HuH-7 (cell line): ENCODE measurements around the gene PLPPR3.
"Not testable (repeated sequence)": the region's sequence is repeated elsewhere in the genome, so short reads cannot be mapped to it uniquely, and the experiment has no call there.

Experiments
- DNase-seq: peaks from one replicate; pipeline ENCODE4 v3.0.0; 2011; ENCODE audit warnings: low spot score

PLPPR3 gene

DNA sequence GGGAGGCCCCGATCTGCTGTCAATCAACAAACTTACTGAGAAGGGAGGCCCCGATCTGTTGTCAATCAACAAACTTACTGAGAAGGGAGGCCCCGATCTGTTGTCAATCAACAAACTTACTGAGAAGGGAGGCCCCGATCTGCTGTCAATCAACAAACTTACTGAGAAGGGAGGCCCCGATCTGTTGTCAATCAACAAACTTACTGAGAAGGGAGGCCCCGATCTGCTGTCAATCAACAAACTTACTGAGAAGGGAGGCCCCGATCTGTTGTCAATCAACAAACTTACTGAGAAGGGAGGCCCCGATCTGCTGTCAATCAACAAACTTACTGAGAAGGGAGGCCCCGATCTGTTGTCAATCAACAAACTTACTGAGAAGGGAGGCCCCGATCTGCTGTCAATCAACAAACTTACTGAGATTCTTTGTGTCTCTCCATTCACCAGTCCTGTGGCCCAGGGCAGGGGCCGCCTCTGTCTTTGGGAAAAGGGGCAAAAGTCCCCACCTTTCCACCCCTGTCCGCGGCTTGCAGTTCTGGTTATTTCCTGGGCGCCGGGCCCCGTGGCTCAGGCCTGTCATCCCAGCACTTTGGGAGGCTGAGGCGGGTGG lies 32.0 kb upstream of the PLPPR3 start:
- DNase-seq, result not testable (repeated sequence)

DNA sequence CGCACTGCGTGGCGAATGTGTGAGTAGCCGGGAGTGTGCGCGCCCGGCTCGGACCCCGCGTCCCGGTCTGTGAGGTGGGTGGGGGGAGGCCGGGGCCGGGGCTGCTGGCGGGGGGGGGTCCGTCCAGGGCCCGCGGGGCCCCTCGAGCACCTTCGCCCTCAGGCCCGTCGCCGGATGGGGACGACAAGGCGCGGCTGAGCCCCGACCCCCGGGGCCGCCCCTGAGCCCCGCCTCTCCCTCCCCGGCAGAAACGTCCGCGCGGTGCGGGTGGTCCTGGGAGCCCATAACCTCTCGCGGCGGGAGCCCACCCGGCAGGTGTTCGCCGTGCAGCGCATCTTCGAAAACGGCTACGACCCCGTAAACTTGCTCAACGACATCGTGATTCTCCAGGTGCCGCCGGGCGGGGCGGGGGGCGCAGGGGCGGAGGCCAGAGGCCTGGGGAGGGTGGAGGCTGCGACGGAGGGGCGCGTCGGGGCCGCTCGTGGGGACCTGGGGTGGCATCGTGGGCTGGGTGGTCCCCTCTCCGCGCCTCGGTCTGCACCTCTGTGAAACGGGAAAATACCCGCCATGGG lies 31.3 kb upstream of the PLPPR3 start:
- DNase-seq, result no peak

GRCh38 chr19:852136-853013 lies 30.6 kb upstream of the PLPPR3 start, which contains the start of gene ELANE:
TSS of gene ELANE (plus strand) at chr19:852303. CDS start at chr19:852329, 26 bp downstream.
- no peak for DNase-seq

DNA sequence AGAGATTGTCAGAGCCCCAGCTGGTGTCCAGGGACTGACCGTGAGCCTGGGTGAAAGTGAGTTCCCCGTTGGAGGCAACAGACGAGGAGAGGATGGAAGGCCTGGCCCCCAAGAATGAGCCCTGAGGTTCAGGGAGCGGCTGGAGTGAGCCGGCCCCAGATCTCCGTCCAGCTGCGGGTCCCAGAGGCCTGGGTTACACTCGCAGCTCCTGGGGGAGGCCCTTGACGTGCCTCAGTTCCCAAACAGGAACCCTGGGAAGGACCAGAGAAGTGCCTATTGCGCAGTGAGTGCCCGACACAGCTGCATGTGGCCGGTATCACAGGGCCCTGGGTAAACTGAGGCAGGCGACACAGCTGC lies 29.2 kb upstream of the PLPPR3 start:
- no peak for DNase-seq

DNA sequence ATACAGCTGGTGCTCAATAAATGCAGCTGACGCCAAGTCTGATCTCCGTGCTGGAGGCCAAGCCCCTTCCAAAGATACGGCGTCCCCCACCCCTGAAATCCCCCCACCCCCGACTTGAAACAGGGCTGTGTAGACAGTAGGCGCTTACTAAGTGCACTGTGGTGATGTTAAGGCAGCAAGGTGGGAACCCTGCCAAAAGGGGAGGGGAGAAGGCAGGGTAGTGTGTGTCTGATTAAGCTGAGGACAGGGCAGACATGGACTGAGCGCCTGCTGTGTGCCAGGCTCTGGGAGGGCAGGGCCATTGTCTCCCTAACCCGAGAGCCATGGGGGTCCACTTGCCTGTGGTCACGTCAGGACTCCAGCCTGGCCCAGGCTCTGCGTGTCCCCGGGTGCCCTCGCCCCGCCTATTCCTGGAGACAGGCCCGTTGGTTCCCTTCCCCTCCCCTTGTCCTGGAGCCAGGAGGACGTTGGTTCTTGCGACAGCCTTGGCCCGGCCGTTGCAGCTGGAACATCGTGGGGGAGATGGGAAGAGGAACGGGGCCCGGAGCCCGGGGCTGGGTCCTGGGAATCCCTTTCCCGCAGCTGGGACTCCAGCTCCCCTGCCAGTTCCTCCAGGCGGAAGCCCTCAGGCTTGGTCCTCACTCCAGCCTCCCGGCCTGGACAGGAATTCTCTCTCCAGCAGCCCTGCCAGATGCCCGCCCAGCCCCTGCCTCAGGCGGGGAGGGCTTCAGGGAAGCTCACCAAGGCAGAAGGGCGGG lies 28.6 kb upstream of the PLPPR3 start:
- DNase-seq, result peak; percentile 75

- DNase-seq, result not testable (repeated sequence)
Measured at GRCh38 chr19:849195-849594, 27.4 kb upstream of the PLPPR3 start.

DNA sequence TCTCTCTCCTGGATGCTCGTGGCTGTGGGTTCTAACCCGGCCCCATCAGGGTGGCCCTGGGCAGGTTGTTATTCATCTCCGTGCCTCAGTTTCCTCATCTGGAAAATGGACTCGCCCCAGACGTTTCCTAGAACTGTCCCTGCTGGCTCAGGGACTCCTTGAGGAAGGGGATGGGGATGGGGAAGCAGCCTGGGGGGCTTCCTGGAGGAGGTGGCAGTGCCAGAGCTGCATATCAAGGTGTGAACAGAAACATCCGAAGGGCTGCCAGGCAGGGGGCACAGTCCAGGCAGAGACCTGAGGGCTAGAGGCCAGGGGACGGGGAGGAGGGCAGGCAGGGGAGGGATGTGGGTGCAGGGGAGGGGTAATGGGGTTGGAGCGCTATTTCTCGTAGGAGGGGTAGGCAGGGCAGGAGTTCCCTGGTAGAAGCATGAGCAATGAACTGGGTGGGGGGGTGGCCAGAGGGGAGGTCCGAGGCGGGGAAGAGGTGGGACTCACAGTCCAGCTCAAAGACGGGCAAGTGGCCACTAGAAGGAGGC lies 26.7 kb upstream of the PLPPR3 start:
- no peak for DNase-seq

DNA sequence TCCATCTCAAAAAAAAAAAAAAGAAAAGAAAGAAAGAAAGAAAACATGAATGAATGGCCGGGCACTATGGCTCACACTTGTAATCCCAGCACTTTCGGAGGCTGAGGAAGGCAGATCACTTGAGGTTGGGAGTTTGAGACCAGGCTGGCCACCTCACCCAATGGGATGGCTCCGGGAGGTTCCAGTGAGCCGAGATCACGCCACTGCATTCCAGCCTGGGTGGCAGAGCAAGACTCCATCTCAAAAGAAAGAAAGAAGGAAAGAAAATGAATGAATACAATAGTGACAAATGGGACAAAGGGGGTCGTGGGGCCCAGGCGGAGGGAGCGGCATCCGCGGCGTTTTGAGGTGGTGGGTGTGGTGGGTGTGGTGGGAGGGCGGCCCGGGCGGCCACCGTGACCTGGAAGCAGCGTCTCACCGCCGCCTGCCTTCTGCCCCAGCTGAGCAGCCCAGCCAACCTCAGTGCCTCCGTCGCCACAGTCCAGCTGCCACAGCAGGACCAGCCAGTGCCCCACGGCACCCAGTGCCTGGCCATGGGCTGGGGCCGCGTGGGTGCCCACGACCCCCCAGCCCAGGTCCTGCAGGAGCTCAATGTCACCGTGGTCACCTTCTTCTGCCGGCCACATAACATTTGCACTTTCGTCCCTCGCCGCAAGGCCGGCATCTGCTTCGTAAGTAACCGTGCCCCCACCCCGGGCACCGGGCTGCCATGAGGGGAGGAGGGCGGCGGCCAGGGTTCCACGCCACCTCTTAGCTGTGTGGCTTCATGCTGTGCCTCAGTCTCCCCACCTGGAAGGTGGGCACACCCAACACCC lies 24.2 kb upstream of the PLPPR3 start:
- no peak for DNase-seq

- no peak for DNase-seq
Measured at GRCh38 chr19:844546-844971, 22.8 kb upstream of the PLPPR3 start.

DNA sequence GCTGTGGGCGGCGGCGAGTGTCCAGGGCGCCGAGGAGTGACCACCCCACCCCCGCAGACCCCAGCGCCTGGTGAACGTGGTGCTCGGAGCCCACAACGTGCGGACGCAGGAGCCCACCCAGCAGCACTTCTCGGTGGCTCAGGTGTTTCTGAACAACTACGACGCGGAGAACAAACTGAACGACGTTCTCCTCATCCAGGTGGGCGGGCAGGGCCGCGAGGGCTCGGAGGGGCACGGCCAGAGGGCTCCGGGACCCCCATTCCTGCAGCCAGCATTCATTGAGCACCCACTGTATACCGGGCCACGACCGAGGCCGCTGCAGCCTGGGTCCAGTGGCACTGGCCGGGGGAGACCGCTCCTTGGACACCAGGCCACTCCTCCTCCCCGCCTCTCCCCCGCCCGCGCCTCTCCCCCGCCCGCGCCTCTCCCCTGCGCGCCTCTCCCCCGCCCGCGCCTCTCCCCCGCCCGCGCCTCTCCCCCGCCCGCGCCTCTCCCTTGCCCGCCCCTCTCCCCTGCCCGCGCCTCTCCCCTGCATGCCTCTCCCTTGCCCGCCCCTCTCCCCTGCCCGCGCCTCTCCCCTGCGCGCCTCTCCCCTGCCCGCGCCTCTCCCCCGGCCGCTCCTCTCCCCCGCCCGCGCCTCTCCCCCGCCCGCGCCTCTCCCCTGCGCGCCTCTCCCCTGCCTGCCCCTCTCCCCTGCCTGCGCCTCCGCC lies 22.2 kb upstream of the PLPPR3 start:
- no peak for DNase-seq

- DNase-seq, result no peak
Measured at GRCh38 chr19:843180-843835, 21.6 kb upstream of the PLPPR3 start.

DNA sequence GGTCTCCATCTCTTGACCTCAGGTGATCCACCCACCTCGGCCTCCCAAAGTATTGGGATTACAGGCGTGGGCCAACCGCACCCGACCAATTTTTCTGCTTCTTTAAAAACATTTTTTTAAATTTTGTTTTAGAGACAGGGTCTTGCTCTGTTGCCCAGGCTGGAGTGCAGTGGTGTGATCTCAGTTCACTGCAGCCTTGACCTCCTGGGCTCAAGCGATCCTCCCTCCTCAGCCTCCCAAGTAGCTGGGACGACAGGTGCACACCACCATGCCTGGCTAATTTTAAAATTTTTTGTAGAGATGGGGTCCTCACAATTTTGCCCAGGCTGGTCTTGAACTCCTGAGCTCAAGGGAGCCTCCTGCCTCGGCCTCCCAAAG lies 21.0 kb upstream of the PLPPR3 start:
- not testable (repeated sequence) for DNase-seq

GRCh38 chr19:840519-841206 lies 18.9 kb upstream of the PLPPR3 start, which contains the start of gene PRTN3:
TSS of gene PRTN3 (plus strand) at chr19:840999. CDS start at chr19:841009, 10 bp downstream.
- DNase-seq, result no peak

DNA sequence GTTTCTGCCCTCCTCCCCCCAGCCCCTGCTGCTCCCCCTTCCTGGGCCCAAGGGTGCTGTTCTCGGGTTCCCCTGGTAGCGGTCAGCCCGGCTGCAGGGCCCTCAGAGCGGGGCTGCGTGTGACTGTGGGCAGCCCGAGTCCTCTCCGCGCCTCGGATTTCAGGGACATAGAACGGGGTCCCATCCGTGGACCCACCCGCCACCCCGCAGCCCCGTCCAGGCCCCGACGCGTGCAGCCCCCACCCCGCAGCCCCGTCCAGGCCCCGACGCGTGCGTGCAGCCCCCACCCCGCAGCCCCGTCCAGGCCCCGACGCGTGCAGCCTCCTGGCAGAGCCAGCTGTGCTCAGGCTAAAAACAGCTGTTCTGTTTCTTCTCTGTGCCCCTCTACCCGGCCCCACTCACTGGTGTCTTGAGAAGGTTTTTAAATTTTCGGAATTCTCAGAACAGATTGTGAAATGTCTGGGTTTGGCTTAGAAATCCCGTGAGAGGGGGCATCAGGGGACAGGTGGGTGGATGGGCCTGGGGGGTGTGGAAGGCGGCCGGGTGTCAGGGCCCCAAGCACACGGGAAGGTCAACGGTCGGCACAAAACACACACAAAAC lies 13.6 kb upstream of the PLPPR3 start:
- DNase-seq, result no peak

GRCh38 chr19:834216-834615 lies 12.5 kb upstream of the PLPPR3 start:
- DNase-seq, result no peak

- DNase-seq, result no peak
Measured at GRCh38 chr19:831407-832369, 9.9 kb upstream of the PLPPR3 start.

GRCh38 chr19:829129-829758 lies 7.5 kb upstream of the PLPPR3 start:
- DNase-seq, result no peak
